ENCODE measurements around the gene SLC7A6. TPM values are rescaled to one million over a fixed set of nuclear protein-coding genes. Genes with fewer than 3 reads are reported as not detected.

The SLC7A6 gene
- polyA plus RNA-seq, 1 experiment: 27.4 TPM

DNA sequence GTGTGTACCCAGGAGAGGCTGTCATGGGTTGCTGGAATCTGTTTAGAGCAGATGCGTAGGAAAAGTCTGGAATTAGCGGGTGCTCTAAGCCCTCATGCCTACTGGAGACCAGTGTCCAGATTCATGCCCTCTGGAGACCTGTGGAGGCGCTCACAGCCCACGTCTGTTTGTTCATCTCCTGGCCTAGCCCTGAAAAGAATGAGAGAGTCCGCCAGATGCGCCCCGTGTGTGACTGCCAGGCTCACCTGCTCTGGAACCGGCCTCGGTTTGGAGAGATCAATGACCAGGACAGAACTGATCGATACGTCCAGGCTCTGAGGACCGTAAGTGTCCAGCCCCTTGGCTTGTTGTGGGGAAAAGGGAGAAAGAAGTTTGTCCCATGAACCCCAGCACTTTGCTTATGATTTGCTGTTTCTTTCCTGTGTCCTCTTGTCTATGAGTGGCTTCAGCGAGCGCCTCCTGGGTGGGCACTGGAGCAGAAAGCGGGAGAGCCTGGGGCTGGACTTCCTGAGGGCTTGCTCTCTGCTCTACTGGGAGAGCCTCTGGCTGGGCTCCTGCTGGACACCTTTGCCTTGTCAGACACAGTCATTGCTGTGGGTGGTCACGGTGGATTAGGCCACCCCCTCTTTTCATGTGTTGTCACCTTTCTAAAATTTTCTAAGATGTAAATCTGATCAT lies 81.8 kb downstream of the SLC7A6 start:
- ChIA-PET CTCF (no interaction called here), POLR2A (no interaction called here)
- H3K27ac ChIP-seq (ENCODE audit: low read depth, low read length): no peak overlapping the region
- H3K4me3 ChIP-seq (ENCODE audit: low read depth, low read length): no peak overlapping the region
- H3K27me3 ChIP-seq (ENCODE audit: control insufficient read depth, insufficient read depth, low read length): no peaks in the 10 kb centered on the region
- H3K9me3 ChIP-seq (ENCODE audit: control insufficient read depth, insufficient read depth, low read length): no peaks in the 10 kb centered on the region; the same call in 1 of the 2 replicates
- no peak for DNase-seq (ENCODE audit: low read depth, low spot score)
- no peak for TF ChIP-seq CTCF (IDR thresholded peaks at IDR 0.05; ENCODE audit: low read depth, low read length)

GRCh38 chr16:68346892-68347480 lies 82.7 kb downstream of the SLC7A6 start:
- H3K4me3 ChIP-seq (ENCODE audit: low read depth, low read length): no peak overlapping the region
- TF ChIP-seq CTCF (IDR thresholded peaks at IDR 0.05; ENCODE audit: low read depth, low read length): no peak
- no peak for DNase-seq (ENCODE audit: low read depth, low spot score)
- ChIA-PET POLR2A (no interaction called here), CTCF (no interaction called here)
- H3K9me3 ChIP-seq (ENCODE audit: control insufficient read depth, insufficient read depth, low read length): no peaks in the 10 kb centered on the region; the same call in 1 of the 2 replicates
- H3K27me3 ChIP-seq (ENCODE audit: control insufficient read depth, insufficient read depth, low read length): no peaks in the 10 kb centered on the region
- no peak overlapping the region for H3K27ac ChIP-seq (ENCODE audit: low read depth, low read length)

GRCh38 chr16:68347605-68348004 lies 83.3 kb downstream of the SLC7A6 start:
- no peak for DNase-seq (ENCODE audit: low read depth, low spot score)
- Histone ChIP-seq H3K9me3 (ENCODE audit: control insufficient read depth, insufficient read depth, low read length) (no peaks in the 10 kb centered on the region; the same call in 1 of the 2 replicates), H3K27ac (ENCODE audit: low read depth, low read length) (no peak overlapping the region), H3K4me3 (ENCODE audit: low read depth, low read length) (no peak overlapping the region), H3K27me3 (ENCODE audit: control insufficient read depth, insufficient read depth, low read length) (no peaks in the 10 kb centered on the region)
- POLR2A ChIA-PET: no interaction called here
- CTCF ChIA-PET: no interaction called here
- no peak for TF ChIP-seq CTCF (IDR thresholded peaks at IDR 0.05; ENCODE audit: low read depth, low read length)

GRCh38 chr16:68348639-68349445 lies 84.5 kb downstream of the SLC7A6 start:
- no peak overlapping the region for H3K4me3 ChIP-seq (ENCODE audit: low read depth, low read length)
- ChIA-PET CTCF (interaction anchor here (0.6 kb wide), 1 partner anchor 87 kb away, joined by 3 read pairs; no protein-coding TSS in a partner anchor), POLR2A (interaction anchor here (0.6 to 0.8 kb wide), 2 partner anchors 20 to 772 kb away, joined by 4 read pairs; no protein-coding TSS in a partner anchor)

More at GRCh38 chr16:68348639-68349445, 84.5 kb downstream of the SLC7A6 start:
- Histone ChIP-seq H3K9me3 (ENCODE audit: control insufficient read depth, insufficient read depth, low read length) (no peaks in the 10 kb centered on the region; the same call in 1 of the 2 replicates), H3K27me3 (ENCODE audit: control insufficient read depth, insufficient read depth, low read length) (no peaks in the 10 kb centered on the region), H3K27ac (ENCODE audit: low read depth, low read length) (peak overlapping the region; percentile 11)
- DNase-seq (ENCODE audit: low read depth, low spot score): no peak
- TF ChIP-seq CTCF (IDR thresholded peaks at IDR 0.05; ENCODE audit: low read depth, low read length): no peak
